IPS-NIHi7 (cell line): ENCODE data around the gene ASPA.
"Not testable (repeated sequence)": the region's sequence is repeated elsewhere in the genome, so short reads cannot be mapped to it uniquely, and the experiment has no call there.

Experiments
- DNase-seq: peaks from one replicate; pipeline ENCODE4 v3.0.0; 2012; ENCODE audit warnings: mixed read lengths; ENCODE audit errors: extremely low spot score

Gene ASPA

GRCh38 chr17:3475812-3476610, at the start of gene ASPA:
TSS of gene ASPA (plus strand) at chr17:3475997. CDS start at chr17:3476160, 163 bp downstream.
- no peak for DNase-seq

GRCh38 chr17:3433215-3433614, 42.6 kb upstream of the ASPA start:
- DNase-seq, result peak; percentile 36

GRCh38 chr17:3433741-3434140, 42.1 kb upstream of the ASPA start, which contains the start of gene OR1E2:
TSS of gene OR1E2 (minus strand) at chr17:3433841. CDS start at chr17:3433841, 0 bp downstream.
- DNase-seq, result no peak

- DNase-seq, result no peak
Observed at GRCh38 chr17:3438368-3438767, 37.4 kb upstream of the ASPA start.

GRCh38 chr17:3440451-3440850, 35.3 kb upstream of the ASPA start:
- no peak for DNase-seq

GRCh38 chr17:3447625-3448024, 28.2 kb upstream of the ASPA start:
- DNase-seq, result peak; percentile 75

- DNase-seq, result no peak
Observed at GRCh38 chr17:3448059-3448665, 27.6 kb upstream of the ASPA start.

- DNase-seq, result not testable (repeated sequence)
Observed at GRCh38 chr17:3466355-3466754, 9.4 kb upstream of the ASPA start.

- no peak for DNase-seq
Observed at GRCh38 chr17:3469529-3469928, 6.3 kb upstream of the ASPA start.

GRCh38 chr17:3471599-3471998, 4.2 kb upstream of the ASPA start, which contains the start of gene SPATA22:
TSS of gene SPATA22 (minus strand) at chr17:3471819. CDS start at chr17:3469325, 2,494 bp downstream.
- no peak for DNase-seq

- DNase-seq, result no peak
Observed at GRCh38 chr17:3472137-3472536, 3.7 kb upstream of the ASPA start.

GRCh38 chr17:3474212-3474611, 1.6 kb upstream of the ASPA start:
- no peak for DNase-seq

GRCh38 chr17:3475251-3475685, 529 bp upstream of the ASPA start:
- DNase-seq, result no peak

- DNase-seq, result no peak
Observed at GRCh38 chr17:3479988-3480387, 4.2 kb downstream of the ASPA start.

- DNase-seq, result peak; percentile 31
Observed at GRCh38 chr17:3482852-3483251, 7.1 kb downstream of the ASPA start.

GRCh38 chr17:3485481-3486068, 9.8 kb downstream of the ASPA start:
- no peak for DNase-seq

GRCh38 chr17:3497101-3497500, 21.3 kb downstream of the ASPA start:
- DNase-seq, result no peak

- no peak for DNase-seq
Observed at GRCh38 chr17:3501344-3501743, 25.5 kb downstream of the ASPA start.

- DNase-seq, result no peak
Observed at GRCh38 chr17:3502466-3502865, 26.7 kb downstream of the ASPA start.

- no peak for DNase-seq
Observed at GRCh38 chr17:3503285-3503684, 27.5 kb downstream of the ASPA start.

- DNase-seq, result no peak
Observed at GRCh38 chr17:3505008-3505407, 29.2 kb downstream of the ASPA start.

GRCh38 chr17:3506054-3506453, 30.3 kb downstream of the ASPA start:
- DNase-seq, result no peak

- no peak for DNase-seq
Observed at GRCh38 chr17:3507071-3507470, 31.3 kb downstream of the ASPA start.
